Upper lobe of right lung (tissue), 1 donor: ENCODE results near the gene CNR1. TPM values are rescaled to one million over a fixed set of nuclear protein-coding genes. Genes with fewer than 3 reads are reported as not detected.

Experiments used
- ATAC-seq: fragments of 200-7000 bp; cut with Tn5 transposase; one replicate; pipeline ENCODE4 v1.9.1; 2020; ENCODE audit warnings: mild to moderate bottlenecking, moderate library complexity
- DNase-seq: peaks from one replicate; pipeline ENCODE4 v3.0.0-alpha.2; 2020
- H3K27ac ChIP-seq: fragments of 200-600 bp; one replicate; pipeline ENCODE4 v1.8.0; 2022
- H3K27me3 ChIP-seq: fragments of 200-600 bp; one replicate; pipeline ENCODE4 v1.8.0; 2022; ENCODE audit warnings: mild to moderate bottlenecking
- H3K36me3 ChIP-seq: fragments of 200-600 bp; one replicate; pipeline ENCODE4 v1.8.0; 2022
- H3K4me1 ChIP-seq: fragments of 200-600 bp; one replicate; pipeline ENCODE4 v1.8.0; 2022
- H3K4me3 ChIP-seq: fragments of 200-600 bp; one replicate; pipeline ENCODE4 v1.8.0; 2022; ENCODE audit warnings: mild to moderate bottlenecking
- H3K9me3 ChIP-seq: fragments of 200-600 bp; one replicate; pipeline ENCODE4 v1.8.0; 2022
- CTCF ChIP-seq: fragments of 200-600 bp; IDR thresholded peaks from one replicate; pipeline ENCODE4 v1.8.0; 2022; ENCODE audit warnings: antibody characterized with exemption
- intact Hi-C: fragments of 100-400 bp; cut with DNase I; formaldehyde crosslinking; loops from one replicate; pipeline ENCODE4 v1.11.0; 2022
- total RNA-seq: library from RNA; stranded (reverse); fragmentation: NEBNext Ultra II Directional; extraction: Animal tissue kit (Norgen Biotek cat#: 25700); gene quantifications from one replicate; pipeline ENCODE4 v1.2.1, GENCODE V29; 2021
- donor health status: DM: no; HTN: yes; CAD: no; lungs with severe emphysema.

CNR1 gene
- total RNA-seq, 1 donor from 2014 or later: 21.6 TPM

GRCh38 chr6:88161940-88162339 lies 4.2 kb downstream of the CNR1 start:
- intact Hi-C loops: no loop called here

DNA sequence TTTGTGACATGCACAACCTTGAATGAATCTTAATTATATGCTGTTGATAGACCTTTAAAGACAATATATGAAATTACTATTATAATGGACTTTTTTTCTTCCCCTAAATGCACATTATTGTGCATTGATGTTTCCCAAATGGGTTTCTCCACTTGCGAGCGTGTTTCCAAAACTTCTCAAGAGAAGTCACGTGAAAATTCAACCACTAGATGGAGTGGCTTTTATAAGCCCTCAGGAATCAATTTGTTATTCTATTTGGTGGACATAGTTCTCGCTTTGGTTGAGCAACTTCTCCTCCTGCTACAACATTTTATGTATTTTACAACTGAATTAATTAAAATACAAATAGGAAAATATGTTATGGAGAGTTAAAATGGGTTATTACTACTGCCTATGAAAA lies 9.0 kb downstream of the CNR1 start:
- DNase-seq (no peak), ATAC-seq (no peak)
- Histone ChIP-seq H3K4me3 (no peak overlapping the region), H3K27me3 (peaks cover 7% of the 10 kb centered on the region), H3K27ac (no peak overlapping the region), H3K36me3 (no peaks in the 10 kb centered on the region), H3K9me3 (no peaks in the 10 kb centered on the region), H3K4me1 (no peaks in the 10 kb centered on the region)
- intact Hi-C loops: no loop called here
- no peak for TF ChIP-seq CTCF

More at GRCh38 chr6:88161940-88162339, 4.2 kb downstream of the CNR1 start:
- Histone ChIP-seq H3K27me3 (peaks cover 41% of the 10 kb centered on the region), H3K27ac (no peak overlapping the region), H3K9me3 (no peaks in the 10 kb centered on the region), H3K4me1 (peaks cover 4% of the 10 kb centered on the region), H3K36me3 (no peaks in the 10 kb centered on the region), H3K4me3 (no peak overlapping the region)
- DNase-seq (no peak), ATAC-seq (no peak)
- no peak for TF ChIP-seq CTCF

DNA sequence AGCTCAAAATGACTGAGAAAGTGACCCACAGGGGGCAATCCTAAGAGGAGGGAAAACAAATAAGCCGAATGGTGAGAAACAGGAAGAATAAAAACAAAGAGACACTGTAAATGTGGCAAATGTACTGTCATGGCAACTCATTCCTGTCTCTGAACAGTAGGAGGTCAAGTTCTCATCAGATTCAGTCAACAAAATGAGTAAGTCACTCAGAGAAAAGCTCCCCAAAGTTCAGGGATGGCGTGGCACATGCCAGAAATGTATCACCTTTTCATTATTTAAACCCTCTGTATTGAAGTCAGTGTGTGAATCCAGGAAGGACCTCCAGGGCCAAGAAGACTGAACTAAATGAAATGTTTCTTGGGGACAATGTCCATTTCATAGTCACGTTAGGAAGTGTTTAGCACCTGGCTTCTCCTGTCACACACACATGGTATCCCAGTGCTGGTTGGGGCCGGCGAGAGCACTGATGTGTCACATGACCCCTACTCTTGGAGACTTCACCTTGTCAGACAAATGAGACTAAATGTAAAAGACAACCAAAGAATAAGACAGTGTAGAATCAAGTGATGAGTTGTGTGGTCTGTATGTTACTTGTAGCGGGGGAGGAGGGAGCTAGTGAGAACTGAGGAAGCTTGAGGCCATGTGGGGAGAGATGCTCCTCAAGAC lies 20.7 kb downstream of the CNR1 start:
- intact Hi-C loops: no loop called here
- Histone ChIP-seq H3K27ac (no peak overlapping the region), H3K4me3 (no peak overlapping the region), H3K36me3 (no peaks in the 10 kb centered on the region), H3K9me3 (no peaks in the 10 kb centered on the region), H3K4me1 (no peaks in the 10 kb centered on the region), H3K27me3 (no peaks in the 10 kb centered on the region)
- no peak for DNase-seq
- ATAC-seq: no peak
- no peak for TF ChIP-seq CTCF

- H3K4me1 ChIP-seq: no peaks in the 10 kb centered on the region
- DNase-seq (no peak), ATAC-seq (no peak)
- no peaks in the 10 kb centered on the region for H3K9me3 ChIP-seq
- H3K27ac ChIP-seq: no peak overlapping the region
- intact Hi-C loops: no loop called here
- no peaks in the 10 kb centered on the region for H3K36me3 ChIP-seq
- no peak overlapping the region for H3K4me3 ChIP-seq
- H3K27me3 ChIP-seq: no peaks in the 10 kb centered on the region
- TF ChIP-seq CTCF: no peak
Measured at GRCh38 chr6:88144637-88145297, 21.4 kb downstream of the CNR1 start.

DNA sequence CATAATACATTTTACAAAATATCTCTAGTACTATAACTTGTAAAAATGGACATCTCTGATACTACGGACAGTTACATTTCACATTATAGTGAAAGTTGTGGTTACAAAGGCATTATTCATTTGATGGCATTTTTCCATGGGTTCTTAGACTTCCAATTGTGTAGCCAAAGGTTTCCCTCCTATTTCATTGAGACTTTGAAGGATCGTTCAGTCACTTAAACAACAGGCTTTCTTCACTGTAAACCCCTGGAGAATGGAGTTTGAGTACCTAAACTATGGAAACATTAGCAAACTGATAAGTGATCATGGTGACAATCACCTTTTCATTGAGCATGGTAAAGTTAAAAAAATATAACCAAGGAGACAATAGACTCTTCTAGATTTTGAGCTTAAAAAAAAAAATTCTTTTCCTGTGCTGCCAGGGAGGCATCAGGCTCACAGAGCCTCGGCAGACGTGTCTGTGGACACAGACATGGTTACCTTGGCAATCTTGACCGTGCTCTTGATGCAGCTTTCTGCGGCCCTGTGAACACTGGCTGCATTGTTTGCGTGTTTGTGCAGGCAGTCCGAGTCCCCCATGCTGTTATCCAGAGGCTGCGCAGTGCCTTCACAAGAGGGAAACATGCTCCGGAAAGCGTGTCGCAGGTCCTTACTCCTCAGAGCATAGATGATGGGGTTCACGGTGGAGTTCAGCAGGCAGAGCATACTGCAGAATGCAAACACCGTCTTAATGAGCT lies 22.6 kb downstream of the CNR1 start:
- DNase-seq (no peak), ATAC-seq (no peak)
- Histone ChIP-seq H3K27ac (no peak overlapping the region), H3K4me1 (no peaks in the 10 kb centered on the region), H3K9me3 (no peaks in the 10 kb centered on the region), H3K36me3 (no peaks in the 10 kb centered on the region), H3K4me3 (no peak overlapping the region), H3K27me3 (no peaks in the 10 kb centered on the region)
- no peak for TF ChIP-seq CTCF
- intact Hi-C loops: no loop called here
